PFSK-1 (cell line): ENCODE results near the gene HLA-DMB. TPM values are rescaled to one million over a fixed set of nuclear protein-coding genes. Genes with fewer than 3 reads are reported as not detected.

Source experiments
- FOXP2 ChIP-seq: optimal IDR thresholded peaks from 2 replicates; pipeline ENCODE3; 2011; ENCODE audit warnings: borderline replicate concordance, control low read depth, inconsistent platforms; ENCODE audit not compliant: insufficient read depth; ENCODE audit errors: extremely low read length, extremely low read depth
- POLR2AphosphoS5 ChIP-seq: IDR thresholded peaks from 2 replicates; pipeline ENCODE4 v1.6.1; 2012; ENCODE audit warnings: low read depth, mild to moderate bottlenecking, control low read depth, low read length, moderate library complexity
- SIN3A ChIP-seq: IDR thresholded peaks from 2 replicates; pipeline ENCODE4 v1.6.1; 2012; ENCODE audit warnings: mild to moderate bottlenecking, low read length, moderate library complexity, borderline replicate concordance; ENCODE audit not compliant: insufficient read depth
- TAF1 ChIP-seq: IDR thresholded peaks from 2 replicates; pipeline ENCODE4 v1.6.1; 2012; ENCODE audit warnings: low read length, control low read depth, borderline replicate concordance; ENCODE audit not compliant: insufficient read depth
- polyA plus RNA-seq: library from polyadenylated mRNA; unstranded; fragments of >200 nt; gene quantifications from one replicate; pipeline ENCODE4 v1.2.1, GENCODE V29; 2012; ENCODE audit warnings: low read depth, missing spikeins; ENCODE audit not compliant: insufficient read length
- TF ChIP-seq, protein P1 (sequence below), 2 experiments: IDR thresholded peaks; 2 replicates each; pipeline versions ENCODE4 v1.6.1 to v1.8.0; 2011 to 2012; ENCODE audit warnings: low read depth in 2 of 2, low read length in 2 of 2, control low read depth in 1 of 2, inconsistent platforms in 1 of 2, mild to moderate bottlenecking in 1 of 2, moderate library complexity in 1 of 2; ENCODE audit not compliant: insufficient read depth in 1 of 2

The HLA-DMB gene
- polyA plus RNA-seq = not detected

- TF ChIP-seq, protein P1, sequence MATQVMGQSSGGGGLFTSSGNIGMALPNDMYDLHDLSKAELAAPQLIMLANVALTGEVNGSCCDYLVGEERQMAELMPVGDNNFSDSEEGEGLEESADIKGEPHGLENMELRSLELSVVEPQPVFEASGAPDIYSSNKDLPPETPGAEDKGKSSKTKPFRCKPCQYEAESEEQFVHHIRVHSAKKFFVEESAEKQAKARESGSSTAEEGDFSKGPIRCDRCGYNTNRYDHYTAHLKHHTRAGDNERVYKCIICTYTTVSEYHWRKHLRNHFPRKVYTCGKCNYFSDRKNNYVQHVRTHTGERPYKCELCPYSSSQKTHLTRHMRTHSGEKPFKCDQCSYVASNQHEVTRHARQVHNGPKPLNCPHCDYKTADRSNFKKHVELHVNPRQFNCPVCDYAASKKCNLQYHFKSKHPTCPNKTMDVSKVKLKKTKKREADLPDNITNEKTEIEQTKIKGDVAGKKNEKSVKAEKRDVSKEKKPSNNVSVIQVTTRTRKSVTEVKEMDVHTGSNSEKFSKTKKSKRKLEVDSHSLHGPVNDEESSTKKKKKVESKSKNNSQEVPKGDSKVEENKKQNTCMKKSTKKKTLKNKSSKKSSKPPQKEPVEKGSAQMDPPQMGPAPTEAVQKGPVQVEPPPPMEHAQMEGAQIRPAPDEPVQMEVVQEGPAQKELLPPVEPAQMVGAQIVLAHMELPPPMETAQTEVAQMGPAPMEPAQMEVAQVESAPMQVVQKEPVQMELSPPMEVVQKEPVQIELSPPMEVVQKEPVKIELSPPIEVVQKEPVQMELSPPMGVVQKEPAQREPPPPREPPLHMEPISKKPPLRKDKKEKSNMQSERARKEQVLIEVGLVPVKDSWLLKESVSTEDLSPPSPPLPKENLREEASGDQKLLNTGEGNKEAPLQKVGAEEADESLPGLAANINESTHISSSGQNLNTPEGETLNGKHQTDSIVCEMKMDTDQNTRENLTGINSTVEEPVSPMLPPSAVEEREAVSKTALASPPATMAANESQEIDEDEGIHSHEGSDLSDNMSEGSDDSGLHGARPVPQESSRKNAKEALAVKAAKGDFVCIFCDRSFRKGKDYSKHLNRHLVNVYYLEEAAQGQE (IDR thresholded peaks at IDR 0.05; ENCODE audit: insufficient read depth in 1 of 2, low read depth in 2 of 2, low read length in 2 of 2) = no peak
- TF ChIP-seq POLR2AphosphoS5 (no peak), FOXP2 (no peak), SIN3A (no peak), TAF1 (no peak)
Observed at GRCh38 chr6:32940656-32941213, at the start of gene HLA-DMB. Gene HLA-DMB (minus strand): TSS chr6:32941028. CDS start chr6:32940807, 221 bp downstream.

GRCh38 chr6:32989368-32989767 is 48.5 kb upstream of the HLA-DMB start:
- TF ChIP-seq SIN3A = no peak
- TF ChIP-seq FOXP2 = no peak
- no peak for TF ChIP-seq POLR2AphosphoS5
- no peak for TF ChIP-seq TAF1
- TF ChIP-seq, protein P1 (IDR thresholded peaks at IDR 0.05; ENCODE audit: insufficient read depth in 1 of 2, low read depth in 2 of 2, low read length in 2 of 2) = no peak

GRCh38 chr6:32984622-32985389 is 44.0 kb upstream of the HLA-DMB start:
- no peak for TF ChIP-seq FOXP2
- TF ChIP-seq POLR2AphosphoS5 = no peak
- no peak for TF ChIP-seq TAF1
- TF ChIP-seq SIN3A = no peak
- TF ChIP-seq, protein P1 (IDR thresholded peaks at IDR 0.05; ENCODE audit: insufficient read depth in 1 of 2, low read depth in 2 of 2, low read length in 2 of 2) = no peak

- TF ChIP-seq SIN3A = no peak
- no peak for TF ChIP-seq TAF1
- no peak for TF ChIP-seq FOXP2
- TF ChIP-seq POLR2AphosphoS5 = no peak
- TF ChIP-seq, protein P1 (IDR thresholded peaks at IDR 0.05; ENCODE audit: insufficient read depth in 1 of 2, low read depth in 2 of 2, low read length in 2 of 2) = no peak
Observed at GRCh38 chr6:32983964-32984621, 43.3 kb upstream of the HLA-DMB start.
